ENCODE data around the gene ZNF273.
"Not testable (repeated sequence)": the region's sequence is repeated elsewhere in the genome, so short reads cannot be mapped to it uniquely, and the experiment has no call there.

ZNF273 gene

DNA sequence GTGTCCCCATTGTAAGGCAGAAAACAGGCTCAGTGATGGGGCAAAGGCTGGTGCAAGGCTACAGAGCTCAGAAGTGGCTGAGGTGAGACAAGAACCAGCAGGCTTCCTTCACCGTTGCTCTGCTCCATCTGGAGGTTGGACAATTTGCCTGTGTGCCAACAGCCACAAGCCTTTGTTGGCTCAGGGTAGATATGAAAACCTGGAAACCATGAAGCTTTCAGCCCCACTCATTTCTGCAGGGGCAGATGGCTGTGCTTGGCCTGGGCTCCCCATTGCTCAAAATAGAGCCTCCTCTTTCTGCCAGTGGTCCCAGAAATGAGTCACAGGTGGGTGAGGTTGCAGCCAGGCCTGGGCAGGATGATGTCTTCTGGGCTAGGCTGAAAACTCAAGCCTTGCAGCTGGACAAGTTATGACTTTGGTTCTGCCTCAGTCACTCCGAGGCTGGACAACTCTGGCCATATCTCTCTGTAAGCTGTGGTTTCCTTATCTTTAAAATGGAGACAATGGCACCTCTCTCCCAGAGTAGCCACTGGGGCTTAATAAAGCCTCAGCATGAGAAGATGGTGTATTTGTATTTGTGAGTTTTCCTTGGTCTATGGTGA, 12.2 kb upstream of the ZNF273 start:
- no peak for DNase-seq

DNA sequence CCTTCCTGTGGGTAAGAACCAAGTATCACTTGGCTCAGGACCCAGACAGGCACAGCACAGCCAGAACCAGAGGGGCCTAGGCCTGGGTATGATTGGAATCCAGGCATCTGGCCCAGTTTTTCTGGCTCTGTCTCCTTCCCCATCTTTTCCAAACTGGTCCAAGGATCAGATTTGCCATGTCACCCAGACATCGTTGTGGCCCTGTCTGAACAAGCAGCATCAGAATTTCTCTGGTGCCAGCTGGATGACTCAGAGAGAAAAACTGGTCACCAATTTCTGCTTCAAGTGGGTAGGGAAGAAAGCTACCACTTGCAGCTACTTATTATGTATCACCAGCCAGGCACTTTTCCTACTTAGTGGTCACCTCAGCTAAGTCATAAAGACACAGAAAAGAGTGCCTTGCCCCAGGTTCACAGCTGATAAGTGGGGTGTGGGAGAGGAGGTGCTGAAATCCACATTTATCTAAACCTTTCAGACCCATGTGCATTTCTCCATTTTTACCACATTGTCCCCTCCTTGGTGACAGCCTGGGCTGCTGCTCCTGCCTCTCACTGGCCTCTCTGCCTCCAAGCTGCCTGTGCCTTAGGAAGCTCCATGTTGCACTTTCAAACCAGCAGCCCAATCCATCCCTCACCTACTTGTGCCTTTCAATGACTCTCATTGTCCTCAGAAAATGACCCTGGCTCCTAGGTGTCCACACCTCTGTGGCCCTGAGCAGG, 11.6 kb upstream of the ZNF273 start:
- DNase-seq, result not testable (repeated sequence)

GRCh38 chr7:64892116-64892515, 11.0 kb upstream of the ZNF273 start:
- DNase-seq, result no peak

DNA sequence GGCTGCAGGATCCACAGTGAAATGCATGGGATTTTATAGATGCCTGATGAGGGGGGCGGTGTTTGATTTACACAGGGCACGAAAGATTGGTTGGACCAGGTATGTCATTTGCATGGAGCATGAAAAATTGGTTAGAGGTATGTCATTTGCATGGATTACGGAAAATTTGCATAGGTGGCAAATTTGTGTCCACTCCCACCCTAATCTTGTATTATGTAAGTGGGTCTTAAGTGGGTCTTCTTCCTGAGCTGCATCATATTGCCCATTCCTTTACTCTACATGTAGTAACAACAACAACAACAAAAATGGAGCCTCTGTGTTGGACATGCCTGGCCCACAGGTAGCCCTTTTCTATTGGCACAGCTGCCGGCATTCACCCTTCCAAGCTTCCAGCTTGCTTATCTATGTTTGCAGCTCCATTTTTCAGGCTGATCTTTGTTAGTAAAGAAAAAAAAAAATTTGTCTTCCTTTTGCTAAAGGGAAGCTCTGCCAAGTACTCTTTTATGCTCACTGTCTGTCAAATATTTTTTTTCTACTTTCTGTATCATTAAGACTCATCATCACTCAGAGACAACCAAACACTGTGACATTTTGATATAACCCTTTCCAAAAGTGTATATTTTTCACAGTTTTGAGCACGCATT, 10.3 kb upstream of the ZNF273 start:
- DNase-seq, result no peak

DNA sequence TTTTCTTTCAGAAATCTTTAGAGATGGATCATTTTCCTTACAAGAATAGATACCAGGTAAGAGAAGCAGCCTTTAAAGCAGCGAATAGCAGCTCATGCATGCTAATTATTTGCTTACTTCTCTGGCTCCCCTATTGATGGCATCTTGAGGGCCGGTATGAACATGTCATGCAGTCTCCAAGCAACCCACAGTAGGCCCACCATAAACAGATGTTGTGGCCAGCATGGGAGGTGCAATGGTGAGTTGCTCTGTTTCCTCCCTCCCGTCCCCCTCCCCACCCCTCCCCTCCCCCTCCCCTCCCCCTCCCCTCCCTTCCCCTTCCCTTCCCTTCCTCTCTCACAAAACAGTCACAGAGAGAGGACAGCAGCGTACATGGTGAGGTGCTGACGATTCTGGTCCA, 9.7 kb upstream of the ZNF273 start:
- no peak for DNase-seq

DNA sequence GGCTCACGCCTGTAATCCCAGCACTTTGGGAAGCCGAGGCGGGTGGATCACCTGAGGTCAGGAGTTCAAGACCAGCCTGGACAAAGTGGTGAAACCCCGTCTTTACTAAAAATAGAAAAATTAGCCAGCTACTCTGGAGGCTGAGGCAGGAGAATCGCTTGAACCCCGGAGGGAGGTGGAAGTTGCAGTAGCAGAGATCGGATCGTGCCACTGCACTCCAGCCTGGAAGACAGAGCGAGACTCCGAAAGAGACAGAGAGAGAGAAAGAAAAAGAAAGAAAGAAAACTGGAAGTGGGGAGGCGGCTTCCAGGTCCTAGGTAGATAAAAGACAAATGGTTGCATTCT, 640 bp upstream of the ZNF273 start:
- not testable (repeated sequence) for DNase-seq

- DNase-seq, result no peak
These were observed 935 bp downstream of the ZNF273 start for GRCh38 chr7:64904008-64904407.

GRCh38 chr7:64905133-64905532, 2.1 kb downstream of the ZNF273 start:
- DNase-seq, result no peak

- no peak for DNase-seq
These were observed 2.5 kb downstream of the ZNF273 start for GRCh38 chr7:64905547-64905946.

DNA sequence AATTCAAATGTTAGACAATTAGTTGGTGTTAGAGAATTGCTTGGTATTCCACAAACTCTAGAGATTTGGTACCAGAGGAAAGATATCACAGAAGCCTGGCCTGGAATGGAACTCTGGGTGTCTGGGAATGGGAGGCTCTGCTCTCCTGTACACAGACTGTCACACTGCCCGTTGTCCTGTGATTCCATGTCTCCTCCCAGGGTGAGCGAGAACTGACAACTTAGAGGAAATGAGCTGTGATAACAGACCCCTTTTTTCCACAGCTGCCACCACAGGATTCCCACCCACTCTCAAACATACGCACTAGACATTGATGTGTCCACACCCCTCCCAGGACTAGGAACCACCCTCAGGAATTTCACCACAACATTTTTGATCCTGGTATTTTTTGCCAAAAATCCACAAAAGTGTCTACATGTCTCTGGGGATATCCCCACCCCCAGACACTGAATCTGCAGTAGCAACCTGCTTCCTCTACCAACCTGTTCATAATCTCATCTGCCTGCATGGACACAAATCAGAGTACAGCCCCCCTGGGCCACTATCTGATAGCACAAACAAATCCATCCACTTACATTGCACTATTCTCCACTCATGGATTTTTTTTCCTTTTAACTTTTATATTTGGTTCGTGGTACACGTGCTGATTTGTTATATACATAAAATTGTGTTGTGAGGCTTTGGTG, 4.7 kb downstream of the ZNF273 start:
- no peak for DNase-seq

GRCh38 chr7:64908358-64908757, 5.3 kb downstream of the ZNF273 start:
- DNase-seq, result no peak

DNA sequence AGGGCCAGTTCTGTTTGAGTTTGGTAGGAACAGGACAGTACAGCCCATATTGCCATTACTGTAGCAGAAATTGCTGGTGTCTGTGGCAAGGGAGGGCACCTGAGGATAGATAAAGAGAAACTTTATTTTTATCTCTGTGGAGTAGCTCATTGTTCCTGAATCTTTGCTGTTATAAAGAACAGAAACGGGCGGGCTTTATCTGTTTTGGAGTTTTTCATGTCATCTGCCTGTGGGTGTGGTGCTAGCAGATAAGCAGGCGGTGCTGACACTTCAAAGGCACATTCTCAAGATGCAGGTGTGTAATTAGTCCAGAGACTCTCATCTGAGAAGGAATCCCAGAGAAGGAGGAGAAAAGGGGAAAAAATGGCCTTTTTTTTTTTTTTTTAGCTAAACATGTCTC, 11.5 kb downstream of the ZNF273 start:
- DNase-seq, result no peak

DNA sequence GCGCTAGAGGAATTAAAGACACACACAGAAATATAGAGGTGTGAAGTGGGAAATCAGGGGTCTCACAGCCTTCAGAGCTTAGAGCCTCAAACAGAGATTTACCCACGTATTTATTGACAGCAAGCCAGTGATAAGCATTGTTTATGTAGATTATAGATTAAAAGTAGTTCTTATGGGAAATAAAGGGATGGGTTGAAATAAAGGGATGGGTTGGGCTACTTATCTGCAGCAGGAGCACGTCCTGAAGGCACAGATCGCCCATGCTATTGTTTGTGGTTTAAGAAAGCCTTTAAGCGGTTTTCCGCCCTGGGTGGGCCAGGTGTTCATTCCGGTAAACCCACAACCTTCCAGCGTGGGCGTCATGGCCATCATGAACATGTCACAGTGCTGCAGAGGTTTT, 12.2 kb downstream of the ZNF273 start:
- DNase-seq, result not testable (repeated sequence)

DNA sequence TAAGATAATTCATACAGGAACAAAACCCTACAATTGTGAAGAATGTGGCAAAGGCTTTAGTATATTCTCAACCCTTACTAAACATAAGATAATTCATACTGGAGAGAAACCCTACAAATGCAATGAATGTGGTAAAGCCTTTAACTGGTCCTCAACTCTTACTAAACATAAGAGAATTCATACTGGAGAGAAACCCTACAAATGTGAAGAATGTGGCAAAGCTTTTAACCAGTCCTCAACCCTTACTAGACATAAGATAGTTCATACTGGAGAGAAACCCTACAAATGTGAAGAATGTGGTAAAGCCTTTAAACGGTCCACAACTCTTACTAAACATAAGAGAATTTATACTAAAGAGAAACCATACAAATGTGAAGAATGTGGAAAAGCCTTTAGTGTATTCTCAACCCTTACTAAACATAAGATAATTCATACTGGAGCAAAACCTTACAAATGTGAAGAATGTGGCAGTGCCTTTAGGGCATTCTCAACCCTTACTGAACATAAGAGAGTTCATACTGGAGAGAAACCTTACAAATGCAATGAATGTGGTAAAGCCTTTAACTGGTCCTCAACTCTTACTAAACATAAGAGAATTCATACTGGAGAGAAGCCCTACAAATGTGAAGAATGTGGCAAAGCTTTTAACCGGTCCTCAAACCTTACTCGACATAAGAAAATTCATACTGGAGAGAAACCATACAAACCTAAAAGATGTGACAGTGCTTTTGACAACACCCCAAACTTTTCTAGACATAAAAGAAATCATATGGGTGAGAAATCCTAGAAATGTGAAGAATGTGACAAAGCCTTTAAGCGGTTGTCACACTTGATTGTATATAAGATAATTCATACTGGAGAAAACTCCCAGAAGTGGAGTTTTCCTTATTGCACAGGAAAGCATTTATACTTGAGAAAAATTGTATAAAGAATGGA, 25.4 kb downstream of the ZNF273 start:
- DNase-seq, result not testable (repeated sequence)

DNA sequence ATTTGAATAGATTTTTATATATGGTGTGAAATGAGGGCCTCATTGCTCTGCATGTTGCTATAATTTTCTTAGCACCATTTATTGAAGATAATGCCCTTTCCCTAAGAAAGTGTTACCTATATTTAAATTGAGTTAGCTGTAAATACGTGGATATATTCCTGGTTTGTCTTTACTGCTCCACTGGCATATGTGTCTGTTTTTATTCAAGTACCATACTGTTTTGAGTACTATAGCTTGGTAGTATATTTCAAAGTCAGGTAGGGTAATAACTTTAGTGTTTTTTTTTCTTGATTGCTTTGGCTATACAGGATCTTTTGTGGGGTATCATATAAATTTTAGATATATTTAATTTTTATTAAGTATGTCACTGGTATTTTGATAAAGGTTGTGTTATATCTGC, 31.4 kb downstream of the ZNF273 start:
- no peak for DNase-seq

GRCh38 chr7:64938540-64938939, 35.5 kb downstream of the ZNF273 start:
- DNase-seq, result no peak

- not testable (repeated sequence) for DNase-seq
These were observed 36.9 kb downstream of the ZNF273 start for GRCh38 chr7:64940021-64940420.

DNA sequence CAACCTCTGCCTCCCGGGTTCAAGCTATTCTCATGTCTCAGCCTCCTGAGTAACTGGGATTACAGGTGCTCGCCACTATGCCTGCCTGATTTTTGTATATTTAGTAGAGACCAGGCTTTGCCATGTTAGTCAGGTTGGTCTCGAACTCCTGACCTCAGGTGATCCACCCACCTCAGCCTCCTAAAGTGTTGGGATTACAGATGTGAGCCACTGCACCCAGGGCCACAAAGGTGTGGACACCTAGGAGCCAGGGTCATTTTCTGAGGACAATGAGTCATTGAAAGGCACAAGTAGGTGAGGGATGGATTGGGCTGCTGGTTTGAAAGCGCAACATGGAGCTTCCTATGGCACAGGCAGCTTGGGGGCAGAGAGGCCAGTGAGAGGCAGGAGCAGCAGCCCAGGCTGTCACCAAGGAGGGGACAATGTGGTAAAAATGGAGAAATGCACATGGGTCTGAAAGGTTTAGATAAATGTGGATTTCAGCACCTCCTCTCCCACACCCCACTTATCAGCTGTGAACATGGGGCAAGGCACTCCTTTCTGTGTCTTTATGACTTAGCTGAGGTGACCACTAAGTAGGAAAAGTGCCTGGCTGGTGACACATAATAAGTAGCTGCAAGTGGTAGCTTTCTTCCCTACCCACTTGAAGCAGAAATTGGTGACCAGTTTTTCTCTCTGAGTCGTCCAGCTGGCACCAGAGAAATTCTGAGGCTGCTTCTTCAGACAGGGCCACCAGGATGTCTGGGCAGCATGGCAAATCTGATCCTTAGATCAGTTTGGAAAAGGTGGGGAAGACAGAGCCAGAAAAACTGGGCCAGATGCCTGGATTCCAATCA, 41.8 kb downstream of the ZNF273 start:
- DNase-seq, result not testable (repeated sequence)

DNA sequence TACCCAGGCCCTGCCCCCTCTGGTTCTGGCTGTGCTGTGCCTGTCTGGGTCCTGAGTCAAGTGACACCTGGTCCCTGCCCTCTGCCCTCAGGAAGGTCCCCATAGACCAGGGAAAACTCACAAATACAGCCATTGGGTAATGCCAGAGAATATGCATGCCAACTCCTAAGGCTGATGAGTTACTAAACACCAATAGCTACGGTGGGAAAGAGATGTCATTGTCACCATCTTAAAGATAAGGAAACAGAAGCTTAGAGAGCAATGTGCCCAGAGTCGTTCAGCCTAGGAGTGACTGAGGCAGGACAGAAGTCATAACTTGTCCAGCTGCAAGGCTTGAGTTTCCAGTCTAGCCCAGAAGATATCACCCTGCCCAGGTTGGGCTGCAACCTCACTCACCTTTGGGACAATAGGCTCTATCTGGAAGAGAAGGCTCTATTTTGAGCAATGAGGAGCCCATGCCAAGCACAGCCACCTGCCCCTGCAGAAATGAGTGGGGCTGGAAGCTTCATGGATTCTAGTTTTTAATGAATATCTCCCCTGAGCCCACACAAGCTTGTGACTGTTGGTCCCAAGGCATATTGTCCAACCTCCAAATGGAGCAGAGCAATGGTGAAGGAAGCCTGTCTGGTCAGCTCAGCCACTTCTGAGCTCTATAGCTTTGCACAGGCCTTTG, 42.6 kb downstream of the ZNF273 start:
- DNase-seq, result no peak

DNA sequence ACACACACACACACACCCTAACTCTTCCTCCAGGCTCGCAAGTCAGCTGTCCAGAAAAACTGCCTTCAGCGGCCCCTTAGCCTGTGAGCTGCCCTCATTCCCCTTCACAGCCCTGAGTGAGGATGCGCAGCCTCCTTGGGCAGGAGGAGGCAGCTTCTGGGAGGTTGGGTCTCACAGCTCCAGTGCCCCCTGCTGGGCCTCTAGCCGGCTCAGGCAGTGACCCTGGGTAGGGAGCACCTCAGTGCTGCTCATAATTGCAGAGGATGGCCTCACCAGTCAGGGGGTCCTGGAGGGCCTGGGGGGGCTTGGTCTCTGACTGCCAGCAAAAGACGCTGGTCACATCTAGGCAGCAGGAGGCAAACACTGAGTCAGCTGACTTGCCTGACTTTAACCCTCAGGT, 43.7 kb downstream of the ZNF273 start:
- DNase-seq, result no peak
